Liver (tissue), 2 donors: ENCODE results near the gene COX5A.

ENCODE experiments used
- SP1 ChIP-seq: IDR thresholded peaks from 2 replicates; pipeline ENCODE4 v1.6.1; 2018; ENCODE audit warnings: antibody characterized with exemption, mild to moderate bottlenecking
- TF ChIP-seq, protein P1 (sequence below): IDR thresholded peaks from 2 replicates; pipeline ENCODE4 v1.6.1; 2016; ENCODE audit warnings: antibody characterized with exemption, mild to moderate bottlenecking
- TF ChIP-seq, protein P2 (sequence below): IDR thresholded peaks from 2 replicates; pipeline ENCODE4 v1.6.1; 2016; ENCODE audit warnings: antibody characterized with exemption
- donor health status: healthy.

GRCh38 chr15:74959586-74959939 is 21.7 kb upstream of the COX5A start:
- TF ChIP-seq, protein P1, sequence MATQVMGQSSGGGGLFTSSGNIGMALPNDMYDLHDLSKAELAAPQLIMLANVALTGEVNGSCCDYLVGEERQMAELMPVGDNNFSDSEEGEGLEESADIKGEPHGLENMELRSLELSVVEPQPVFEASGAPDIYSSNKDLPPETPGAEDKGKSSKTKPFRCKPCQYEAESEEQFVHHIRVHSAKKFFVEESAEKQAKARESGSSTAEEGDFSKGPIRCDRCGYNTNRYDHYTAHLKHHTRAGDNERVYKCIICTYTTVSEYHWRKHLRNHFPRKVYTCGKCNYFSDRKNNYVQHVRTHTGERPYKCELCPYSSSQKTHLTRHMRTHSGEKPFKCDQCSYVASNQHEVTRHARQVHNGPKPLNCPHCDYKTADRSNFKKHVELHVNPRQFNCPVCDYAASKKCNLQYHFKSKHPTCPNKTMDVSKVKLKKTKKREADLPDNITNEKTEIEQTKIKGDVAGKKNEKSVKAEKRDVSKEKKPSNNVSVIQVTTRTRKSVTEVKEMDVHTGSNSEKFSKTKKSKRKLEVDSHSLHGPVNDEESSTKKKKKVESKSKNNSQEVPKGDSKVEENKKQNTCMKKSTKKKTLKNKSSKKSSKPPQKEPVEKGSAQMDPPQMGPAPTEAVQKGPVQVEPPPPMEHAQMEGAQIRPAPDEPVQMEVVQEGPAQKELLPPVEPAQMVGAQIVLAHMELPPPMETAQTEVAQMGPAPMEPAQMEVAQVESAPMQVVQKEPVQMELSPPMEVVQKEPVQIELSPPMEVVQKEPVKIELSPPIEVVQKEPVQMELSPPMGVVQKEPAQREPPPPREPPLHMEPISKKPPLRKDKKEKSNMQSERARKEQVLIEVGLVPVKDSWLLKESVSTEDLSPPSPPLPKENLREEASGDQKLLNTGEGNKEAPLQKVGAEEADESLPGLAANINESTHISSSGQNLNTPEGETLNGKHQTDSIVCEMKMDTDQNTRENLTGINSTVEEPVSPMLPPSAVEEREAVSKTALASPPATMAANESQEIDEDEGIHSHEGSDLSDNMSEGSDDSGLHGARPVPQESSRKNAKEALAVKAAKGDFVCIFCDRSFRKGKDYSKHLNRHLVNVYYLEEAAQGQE, result no peak
- no peak for TF ChIP-seq SP1
- TF ChIP-seq, protein P2, sequence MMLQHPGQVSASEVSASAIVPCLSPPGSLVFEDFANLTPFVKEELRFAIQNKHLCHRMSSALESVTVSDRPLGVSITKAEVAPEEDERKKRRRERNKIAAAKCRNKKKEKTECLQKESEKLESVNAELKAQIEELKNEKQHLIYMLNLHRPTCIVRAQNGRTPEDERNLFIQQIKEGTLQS, result no peak
